ENCODE results near the gene RBMS1. TPM values are rescaled to one million over a fixed set of nuclear protein-coding genes. Genes with fewer than 3 reads are reported as not detected.
A peak's percentile ranks its signal among the peaks of the same experiment; 100 is the strongest.

RBMS1 gene
- total RNA-seq, 1 experiment from 2014 or later, result 77.5 TPM

- no peaks in the 10 kb centered on the region for H3K79me2 ChIP-seq (ENCODE audit: insufficient read depth, low read length)
- no peak overlapping the region for H3K9ac ChIP-seq (ENCODE audit: extremely low read depth, insufficient read length, low read length)
- no peak overlapping the region for H3K4ac ChIP-seq (ENCODE audit: low read depth, low read length)
- Mint-ChIP-seq H3K36me3 (ENCODE audit: insufficient read depth in 1 of 3, low read depth in 3 of 3) (peaks cover 0 to 47% (median 46%) of the 10 kb centered on the region in 3 experiments; a peak in 6 of 7 replicates), H3K9me3 (no peaks in the 10 kb centered on the region), H3K27ac (peak overlapping the region; percentile 5 to 48 (median 14); a peak in 5 of 7 replicates), H3K27me3 (ENCODE audit: low read depth) (no peaks in the 10 kb centered on the region; the same call in 1 of the 2 replicates), H3K4me1 (peaks cover 11 to 12% of the 10 kb centered on the region in 2 experiments), H3K4me3 (no peak overlapping the region; a peak in 1 of 5 replicates)
- WGBS (ENCODE audit: extremely low coverage, insufficient read length, low lambda C conversion rate), result no CpG with 5 or more reads among the region's 3 CpGs
- H2BK12ac ChIP-seq (ENCODE audit: insufficient read length, low read depth, low read length), result no peak overlapping the region
- no peak overlapping the region for H3K14ac ChIP-seq (ENCODE audit: insufficient read depth, low read length)
- H4K8ac ChIP-seq (replicated peaks; ENCODE audit: insufficient read length, low read depth, low read length), result no peak overlapping the region
- no peaks in the 10 kb centered on the region for H4K20me1 ChIP-seq (ENCODE audit: control insufficient read depth, insufficient read depth, insufficient read length)
- DNase-seq, result no peak
- no peak overlapping the region for H3K4me2 ChIP-seq (ENCODE audit: insufficient read depth, insufficient read length, low read length)
- no peaks in the 10 kb centered on the region for H3K23me2 ChIP-seq (ENCODE audit: insufficient read length, low read depth, low read length, poor library complexity, severe bottlenecking)
- H3K18ac ChIP-seq (ENCODE audit: insufficient read length, low read depth, low read length), result no peak overlapping the region
- H3K23ac ChIP-seq (ENCODE audit: insufficient read length, low read depth, low read length), result no peak overlapping the region
- H2BK5ac ChIP-seq (ENCODE audit: insufficient read length, low read length), result no peak overlapping the region
- H4K91ac ChIP-seq (ENCODE audit: insufficient read length, low read depth, low read length), result no peak overlapping the region
- no peaks in the 10 kb centered on the region for H3K27me3 ChIP-seq (ENCODE audit: insufficient read depth, low read length)
- no peak overlapping the region for H3K56ac ChIP-seq (ENCODE audit: insufficient read length, low read depth, low read length)
- no peak overlapping the region for H2BK20ac ChIP-seq (ENCODE audit: low read depth, low read length, poor library complexity, severe bottlenecking)
- no peaks in the 10 kb centered on the region for H3K9me3 ChIP-seq (ENCODE audit: control insufficient read depth, low read depth, low read length)
- H2AFZ ChIP-seq (ENCODE audit: low read length), result no peak overlapping the region
- TF ChIP-seq CTCF (conservative IDR thresholded peaks at IDR 0.05), result no peak
- H3K27ac ChIP-seq (ENCODE audit: insufficient read length, low read depth, low read length), result no peak overlapping the region
- H3T11ph ChIP-seq (ENCODE audit: low read length), result no peak overlapping the region
- H2BK120ac ChIP-seq (ENCODE audit: low read depth, low read length, poor library complexity, severe bottlenecking), result no peak overlapping the region
- H3K79me1 ChIP-seq (ENCODE audit: insufficient read depth, low read depth, low read length, poor library complexity, severe bottlenecking), result no peaks in the 10 kb centered on the region
- no peak overlapping the region for H2BK15ac ChIP-seq (ENCODE audit: low read depth, low read length)
- peaks cover 3% of the 10 kb centered on the region; the same call in 1 of the 2 replicates for H3K4me1 ChIP-seq (ENCODE audit: insufficient read depth, low read length)
- H4K5ac ChIP-seq (ENCODE audit: insufficient read length, low read depth, low read length), result no peak overlapping the region
- H2AK5ac ChIP-seq (ENCODE audit: insufficient read length, low read length), result no peak overlapping the region
Observed at GRCh38 chr2:160299540-160299939, 194.1 kb downstream of the RBMS1 start.

All from H9 (cell line).